NCI-H774 (cell line): ENCODE measurements around the gene ZNF3.

ENCODE experiments used
- DNase-seq: peaks from one replicate; lab custom pipeline; 2025; lab: John Stamatoyannopoulos, UW

The ZNF3 gene

GRCh38 chr7:100088621-100089457 is 7.3 kb upstream of the ZNF3 start, which contains the start of gene COPS6:
TSS of gene COPS6 (plus strand) at chr7:100088969. CDS start at chr7:100088991, 22 bp downstream.
- peak; percentile 69 for DNase-seq

GRCh38 chr7:100088095-100088620 is 6.6 kb upstream of the ZNF3 start:
- no peak for DNase-seq

- no peak for DNase-seq
These were observed 5.7 kb upstream of the ZNF3 start for GRCh38 chr7:100087055-100087750.

- no peak for DNase-seq
These were observed 4.0 kb upstream of the ZNF3 start for GRCh38 chr7:100085515-100085914.

- no peak for DNase-seq
These were observed 1.5 kb upstream of the ZNF3 start for GRCh38 chr7:100082978-100083377.

- DNase-seq = peak; percentile 56
These were observed 502 bp downstream of the ZNF3 start for GRCh38 chr7:100080907-100081534.

GRCh38 chr7:100079024-100079560 is 2.4 kb downstream of the ZNF3 start:
- DNase-seq = no peak

- DNase-seq = no peak
These were observed 4.3 kb downstream of the ZNF3 start for GRCh38 chr7:100077205-100077604.

- DNase-seq = no peak
These were observed 6.1 kb downstream of the ZNF3 start for GRCh38 chr7:100075418-100075817.

GRCh38 chr7:100074841-100075240 is 6.7 kb downstream of the ZNF3 start:
- DNase-seq = no peak

GRCh38 chr7:100072462-100072861 is 9.1 kb downstream of the ZNF3 start:
- no peak for DNase-seq

- no peak for DNase-seq
These were observed 10.4 kb downstream of the ZNF3 start for GRCh38 chr7:100071018-100071723.

GRCh38 chr7:100069991-100070390 is 11.5 kb downstream of the ZNF3 start:
- DNase-seq = no peak

GRCh38 chr7:100066953-100067352 is 14.6 kb downstream of the ZNF3 start:
- DNase-seq = no peak

- no peak for DNase-seq
These were observed 15.9 kb downstream of the ZNF3 start for GRCh38 chr7:100065452-100066186.

- DNase-seq = no peak
These were observed 17.4 kb downstream of the ZNF3 start for GRCh38 chr7:100064162-100064561.

GRCh38 chr7:100063376-100063775 is 18.1 kb downstream of the ZNF3 start:
- DNase-seq = no peak

GRCh38 chr7:100061518-100062193 is 19.9 kb downstream of the ZNF3 start:
- DNase-seq = no peak

- DNase-seq = no peak
These were observed 22.2 kb downstream of the ZNF3 start for GRCh38 chr7:100059251-100059739.

- DNase-seq = no peak
These were observed 24.5 kb downstream of the ZNF3 start for GRCh38 chr7:100057006-100057405.
